Natural killer cell (primary cell): ENCODE results near the gene MAPK4. TPM values are rescaled to one million over a fixed set of nuclear protein-coding genes. Genes with fewer than 3 reads are reported as not detected.

Experiments used
- ATAC-seq, 3 donors: fragments of 150-1000 bp in 2 of 3; fragments of 200-7000 bp in 1 of 3; cut with Tn5 transposase; 1 replicate in 1 of 3; 2 replicates in 2 of 3; pipeline ENCODE4 v1.10.0; 2021; ENCODE audit warnings: mild to moderate bottlenecking in 2 of 3, moderate library complexity in 2 of 3
- DNase-seq, 2 donors: peaks; one replicate each; pipeline versions ENCODE4 v3.0.0 to v3.0.0-alpha.2; 2013 to 2021; ENCODE audit warnings: mixed read lengths in 1 of 2
- H3K27ac ChIP-seq: one replicate; pipeline ENCODE4 v1.5.1; 2013; ENCODE audit warnings: mild to moderate bottlenecking, low read length
- H3K27me3 ChIP-seq: one replicate; pipeline ENCODE4 v1.6.1; 2013; ENCODE audit warnings: low read length; ENCODE audit not compliant: control insufficient read depth, insufficient read depth
- H3K36me3 ChIP-seq: one replicate; pipeline ENCODE4 v1.6.1; 2013; ENCODE audit warnings: low read length; ENCODE audit not compliant: control insufficient read depth, insufficient read depth
- H3K4me1 ChIP-seq: one replicate; pipeline ENCODE4 v1.6.1; 2013; ENCODE audit warnings: low read length; ENCODE audit not compliant: control insufficient read depth, insufficient read depth
- H3K4me3 ChIP-seq: one replicate; pipeline ENCODE4 v1.5.1; 2013; ENCODE audit warnings: low read length
- H3K9me3 ChIP-seq: one replicate; pipeline ENCODE4 v1.6.1; 2013; ENCODE audit warnings: low read length; ENCODE audit not compliant: control insufficient read depth, insufficient read depth
- H3K27ac Mint-ChIP-seq, 2 donors: one replicate each; pipeline ENCODE4 v1.8.0; 2022; ENCODE audit warnings: mild to moderate bottlenecking in 2 of 2, mixed read lengths in 2 of 2, moderate library complexity in 1 of 2
- H3K27me3 Mint-ChIP-seq, 2 donors: one replicate each; pipeline ENCODE4 v1.8.0; 2022; ENCODE audit warnings: low read depth in 2 of 2, mixed read lengths in 2 of 2
- H3K36me3 Mint-ChIP-seq: one replicate; pipeline ENCODE4 v1.8.0; 2022; ENCODE audit warnings: mixed read lengths
- H3K4me1 Mint-ChIP-seq, 2 donors: one replicate each; pipeline ENCODE4 v1.8.0; 2022; ENCODE audit warnings: mixed read lengths in 2 of 2
- H3K4me3 Mint-ChIP-seq: one replicate; pipeline ENCODE4 v1.8.0; 2022; ENCODE audit warnings: mild to moderate bottlenecking, moderate library complexity, mixed read lengths
- H3K9me3 Mint-ChIP-seq, 2 donors: one replicate each; pipeline ENCODE4 v1.8.0; 2022; ENCODE audit warnings: mixed read lengths in 2 of 2
- CTCF ChIP-seq: fragments of 200-600 bp; IDR thresholded peaks from one replicate; pipeline ENCODE4 v1.8.0; 2022; ENCODE audit warnings: antibody characterized with exemption
- WGBS: methylation state at CpG from one replicate; pipeline ENCODE4 v1.1.7; 2013; ENCODE audit warnings: missing lambda C conversion rate; ENCODE audit not compliant: insufficient coverage; 5-methylcytosine and 5-hydroxymethylcytosine counted together
- intact Hi-C: fragments of 100-400 bp; cut with micrococcal nuclease; formaldehyde crosslinking; loops from one replicate; pipeline ENCODE4 v1.14.2; 2022
- total RNA-seq, 4 donors: library from RNA; stranded (reverse); fragments of 120-200 nt in 1 of 4; gene quantifications; one replicate each; pipeline versions ENCODE4 v1.2.3 to v1.2.4, GENCODE V29; 2013 to 2022

Gene MAPK4
- total RNA-seq, 3 donors from 2014 or later (not counting 1 experiment from before 2014, with no cell fraction given): not detected

- TF ChIP-seq CTCF: no peak
- no peaks in the 10 kb centered on the region for H3K36me3 Mint-ChIP-seq
- Histone ChIP-seq H3K4me3 (no peak overlapping the region), H3K36me3 (no peaks in the 10 kb centered on the region), H3K4me1 (no peaks in the 10 kb centered on the region), H3K27me3 (no peaks in the 10 kb centered on the region), H3K9me3 (no peaks in the 10 kb centered on the region), H3K27ac (no peak overlapping the region)
- ATAC-seq: no peak
- no peak overlapping the region for H3K4me3 Mint-ChIP-seq
- H3K9me3 Mint-ChIP-seq: no peaks in the 10 kb centered on the region
- no peak for DNase-seq
- intact Hi-C loops: no loop called here
- 52% methylated on average over 1 of the region's 3 CpGs for WGBS
- no peak overlapping the region for H3K27ac Mint-ChIP-seq
- no peaks in the 10 kb centered on the region for H3K4me1 Mint-ChIP-seq
- peaks cover 0 to 2% of the 10 kb centered on the region in 2 donors for H3K27me3 Mint-ChIP-seq
These were observed 102.3 kb downstream of the MAPK4 start for GRCh38 chr18:50662177-50662576.

- intact Hi-C loops: no loop called here
- H3K27ac ChIP-seq: no peak overlapping the region
- Mint-ChIP-seq H3K36me3 (no peaks in the 10 kb centered on the region), H3K27me3 (peaks cover 0 to 2% of the 10 kb centered on the region in 2 donors), H3K27ac (no peak overlapping the region), H3K9me3 (no peaks in the 10 kb centered on the region), H3K4me1 (no peaks in the 10 kb centered on the region), H3K4me3 (no peak overlapping the region)
- no peak overlapping the region for H3K4me3 ChIP-seq
- no peaks in the 10 kb centered on the region for H3K4me1 ChIP-seq
- H3K9me3 ChIP-seq: no peaks in the 10 kb centered on the region
- ATAC-seq (no peak), DNase-seq (no peak)
- no peaks in the 10 kb centered on the region for H3K27me3 ChIP-seq
- H3K36me3 ChIP-seq: no peaks in the 10 kb centered on the region
- 79% methylated on average over 10 of the region's 10 CpGs for WGBS
- no peak for TF ChIP-seq CTCF
These were observed 103.0 kb downstream of the MAPK4 start for GRCh38 chr18:50662775-50663383.

- TF ChIP-seq CTCF: no peak
- H3K4me1 Mint-ChIP-seq: no peaks in the 10 kb centered on the region
- H3K27ac ChIP-seq: no peak overlapping the region
- H3K9me3 Mint-ChIP-seq: no peaks in the 10 kb centered on the region
- no peaks in the 10 kb centered on the region for H3K9me3 ChIP-seq
- no peak overlapping the region for H3K27ac Mint-ChIP-seq
- no peaks in the 10 kb centered on the region for H3K36me3 ChIP-seq
- DNase-seq (no peak), ATAC-seq (no peak)
- no peak overlapping the region for H3K4me3 ChIP-seq
- H3K36me3 Mint-ChIP-seq: no peaks in the 10 kb centered on the region
- H3K4me1 ChIP-seq: no peaks in the 10 kb centered on the region
- no peaks in the 10 kb centered on the region for H3K27me3 Mint-ChIP-seq
- WGBS: 92% methylated on average over 40 of the region's 40 CpGs
- H3K27me3 ChIP-seq: no peaks in the 10 kb centered on the region
- H3K4me3 Mint-ChIP-seq: no peak overlapping the region
- intact Hi-C loops: no loop called here
These were observed 103.9 kb downstream of the MAPK4 start for GRCh38 chr18:50663626-50664441.
